B cell (primary cell): ENCODE data around the gene SAMSN1. TPM values are rescaled to one million over a fixed set of nuclear protein-coding genes. Genes with fewer than 3 reads are reported as not detected.

Experiments
- ATAC-seq: fragments of 200-7000 bp; cut with Tn5 transposase; one replicate; pipeline ENCODE4 v1.10.0; 2021; ENCODE audit warnings: low read depth, mild to moderate bottlenecking, moderate number of reproducible peaks, moderate library complexity
- CTCF ChIA-PET: fragments of 350-600 bp; sonication (Branson Sonifier 250); formaldehyde crosslinking; loops from one replicate; lab custom pipeline; 2021; ENCODE audit warnings: antibody characterized with exemption, inconsistent platforms; lab: Charles Lee
- POLR2A ChIA-PET: fragments of 350-600 bp; sonication (Branson Sonifier 250); formaldehyde crosslinking; loops from one replicate; lab custom pipeline; 2021; ENCODE audit warnings: antibody characterized with exemption; lab: Charles Lee
- DNase-seq: peaks from one replicate; pipeline ENCODE4 v3.0.0; 2013
- H2AFZ ChIP-seq: 2 replicates; pipeline ENCODE4 v1.6.1; 2012; ENCODE audit warnings: mild to moderate bottlenecking, low read depth, low read length; ENCODE audit not compliant: insufficient read depth, poor library complexity, severe bottlenecking
- H3K27ac ChIP-seq, 2 donors: 1 replicate in 1 of 2; 2 replicates in 1 of 2; pipeline ENCODE4 v1.5.1; 2012 to 2013; ENCODE audit warnings: low read length in 2 of 2, mild to moderate bottlenecking in 2 of 2, moderate library complexity in 1 of 2
- H3K27me3 ChIP-seq, 4 experiments: fragments of 200-600 bp in 1 of 4; sonication (generic) in 1 of 4; replicated peaks in 1 of 4; 1 replicate in 2 of 4; 2 replicates in 2 of 4; pipeline versions ENCODE4 v1.6.1 to v1.7.0; 2013 to 2016; ENCODE audit warnings: low read length in 3 of 4, mild to moderate bottlenecking in 2 of 4, mixed read lengths in 1 of 4, moderate library complexity in 1 of 4; ENCODE audit not compliant: insufficient read depth in 4 of 4, control insufficient read depth in 3 of 4; ENCODE audit errors: control extremely low read depth in 1 of 4
- H3K36me3 ChIP-seq, 2 experiments: replicated peaks in 1 of 2; 1 replicate in 1 of 2; 2 replicates in 1 of 2; pipeline versions ENCODE4 v1.6.1 to v1.7.1; 2013; ENCODE audit warnings: low read length in 1 of 2; ENCODE audit not compliant: insufficient read depth in 2 of 2, control insufficient read depth in 1 of 2; ENCODE audit errors: control extremely low read depth in 1 of 2, extremely low read depth in 1 of 2
- H3K4me1 ChIP-seq, 2 donors: fragments of 200-600 bp in 1 of 2; sonication (generic) in 1 of 2; 1 replicate in 1 of 2; 2 replicates in 1 of 2; pipeline versions ENCODE4 v1.5.1 to v1.6.1; 2013 to 2017; ENCODE audit warnings: low read length in 2 of 2; ENCODE audit not compliant: control insufficient read depth in 2 of 2, insufficient read depth in 2 of 2
- H3K4me2 ChIP-seq: replicated peaks from 2 replicates; pipeline ENCODE3; 2012; ENCODE audit warnings: mild to moderate bottlenecking, low read depth, low read length; ENCODE audit not compliant: poor library complexity, severe bottlenecking
- H3K4me3 ChIP-seq, 5 experiments: fragments of 200-600 bp in 1 of 5; sonication (generic) in 1 of 5; 1 replicate in 3 of 5; 2 replicates in 2 of 5; pipeline versions ENCODE4 v1.5.1 to v1.7.0; 2011 to 2016; ENCODE audit warnings: low read length in 4 of 5, mild to moderate bottlenecking in 4 of 5, low read depth in 2 of 5, control low read depth in 1 of 5, moderate library complexity in 1 of 5; ENCODE audit not compliant: insufficient read depth in 1 of 5; ENCODE audit errors: control extremely low read depth in 1 of 5, extremely low read depth in 1 of 5
- H3K79me2 ChIP-seq: fragments of 200-600 bp; sonication (generic); one replicate; pipeline ENCODE4 v1.6.0; 2016; ENCODE audit warnings: low read length; ENCODE audit not compliant: control insufficient read depth, insufficient read depth
- H3K9ac ChIP-seq: fragments of 200-600 bp; sonication (generic); 2 replicates; pipeline ENCODE4 v1.6.1; 2017; ENCODE audit warnings: mild to moderate bottlenecking, low read length, moderate library complexity
- H3K9me3 ChIP-seq, 3 donors: one replicate each; pipeline versions ENCODE4 v1.6.1 to v1.7.1; 2013; ENCODE audit warnings: low read length in 2 of 3; ENCODE audit not compliant: control insufficient read depth in 2 of 3, insufficient read depth in 1 of 3; ENCODE audit errors: control extremely low read depth in 1 of 3
- H4K20me1 ChIP-seq: 2 replicates; pipeline ENCODE4 v1.6.0; 2012; ENCODE audit warnings: mild to moderate bottlenecking, low read length; ENCODE audit not compliant: insufficient read depth, control insufficient read depth, poor library complexity, severe bottlenecking
- H3K27ac Mint-ChIP-seq: one replicate; pipeline ENCODE4 v1.8.0; 2021; ENCODE audit warnings: mixed read lengths
- H3K27me3 Mint-ChIP-seq: one replicate; pipeline ENCODE4 v1.8.0; 2021; ENCODE audit warnings: mixed read lengths
- H3K4me1 Mint-ChIP-seq: one replicate; pipeline ENCODE4 v1.8.0; 2021; ENCODE audit warnings: mixed read lengths
- H3K4me3 Mint-ChIP-seq: one replicate; pipeline ENCODE4 v1.8.0; 2021; ENCODE audit warnings: mixed read lengths
- H3K9me3 Mint-ChIP-seq: one replicate; pipeline ENCODE4 v1.8.0; 2022; ENCODE audit warnings: mixed read lengths; ENCODE audit not compliant: insufficient read depth
- CTCF ChIP-seq: fragments of 200-600 bp; IDR thresholded peaks from one replicate; pipeline ENCODE4 v1.8.0; 2022; ENCODE audit warnings: antibody characterized with exemption, mild to moderate bottlenecking
- EZH2 ChIP-seq: IDR thresholded peaks from 2 replicates; pipeline ENCODE4 v1.6.1; 2012; ENCODE audit warnings: borderline replicate concordance, low read depth, mild to moderate bottlenecking, moderate library complexity, low read length; ENCODE audit not compliant: insufficient read depth, poor library complexity, severe bottlenecking
- WGBS: methylation state at CpG from one replicate; pipeline ENCODE4 v1.1.5; 2013; ENCODE audit warnings: missing lambda C conversion rate; ENCODE audit not compliant: insufficient coverage; 5-methylcytosine and 5-hydroxymethylcytosine counted together
- intact Hi-C: fragments of 100-400 bp; cut with micrococcal nuclease; formaldehyde crosslinking; loops from one replicate; pipeline ENCODE4 v1.10.0; 2022
- polyA plus RNA-seq: library from polyadenylated mRNA; depleted of rRNA; stranded (reverse); fragments of >200 nt; gene quantifications from 2 replicates; pipeline ENCODE4 v1.2.3, GENCODE V29; 2012
- total RNA-seq, 2 donors: library from RNA; stranded (reverse); fragments of 120-200 nt in 1 of 2; gene quantifications; 1 replicate in 1 of 2; 2 replicates in 1 of 2; pipeline versions ENCODE4 v1.2.3 to v1.2.4, GENCODE V29; 2013 to 2022

SAMSN1 gene
- total and polyA plus RNA-seq, 2 donors (not counting 1 experiment from before 2014, with no cell fraction given), result 8.7 to 53.1 TPM

GRCh38 chr21:14581902-14582457 is 35.9 kb upstream of the SAMSN1 start:
- Histone ChIP-seq H3K27ac (no peak overlapping the region), H3K9me3 (no peaks in the 10 kb centered on the region), H3K9ac (no peak overlapping the region), H3K4me2 (no peak overlapping the region), H3K4me1 (no peaks in the 10 kb centered on the region), H3K79me2 (no peaks in the 10 kb centered on the region), H3K36me3 (no peaks in the 10 kb centered on the region), H2AFZ (no peak overlapping the region), H3K4me3 (no peak overlapping the region), H3K27me3 (no peaks in the 10 kb centered on the region), H4K20me1 (no peaks in the 10 kb centered on the region)
- H3K9me3 Mint-ChIP-seq, result no peaks in the 10 kb centered on the region
- ATAC-seq (no peak), DNase-seq (no peak)
- CTCF ChIA-PET, result no interaction called here
- POLR2A ChIA-PET, result no interaction called here
- H3K27ac Mint-ChIP-seq, result no peak overlapping the region
- H3K4me1 Mint-ChIP-seq, result no peaks in the 10 kb centered on the region
- no CpG with 5 or more reads among the region's 6 CpGs for WGBS
- H3K4me3 Mint-ChIP-seq, result no peak overlapping the region
- intact Hi-C loops, result no loop called here
- TF ChIP-seq CTCF (no peak), EZH2 (no peak)
- no peaks in the 10 kb centered on the region for H3K27me3 Mint-ChIP-seq

- Histone ChIP-seq H2AFZ (no peak overlapping the region), H3K9ac (no peak overlapping the region), H3K27me3 (no peaks in the 10 kb centered on the region), H3K4me1 (peaks cover 12 to 13% of the 10 kb centered on the region in 2 donors), H3K27ac (no peak overlapping the region), H3K36me3 (no peaks in the 10 kb centered on the region), H4K20me1 (no peaks in the 10 kb centered on the region), H3K9me3 (no peaks in the 10 kb centered on the region), H3K4me3 (no peak overlapping the region), H3K4me2 (no peak overlapping the region), H3K79me2 (no peaks in the 10 kb centered on the region)
- Mint-ChIP-seq H3K27ac (no peak overlapping the region), H3K27me3 (no peaks in the 10 kb centered on the region), H3K4me3 (no peak overlapping the region), H3K9me3 (no peaks in the 10 kb centered on the region), H3K4me1 (peaks cover 19% of the 10 kb centered on the region)
- ChIA-PET CTCF (no interaction called here), POLR2A (no interaction called here)
- TF ChIP-seq CTCF, result no peak
- TF ChIP-seq EZH2, result no peak
- intact Hi-C loops, result no loop called here
- DNase-seq, result no peak
- WGBS, result no CpG with 5 or more reads among the region's 1 CpG
- ATAC-seq, result no peak
Measured at GRCh38 chr21:14573244-14573643, 27.1 kb upstream of the SAMSN1 start.
